Testis (tissue), 3 donors: ENCODE measurements around the gene PHTF1. TPM values are rescaled to one million over a fixed set of nuclear protein-coding genes. Genes with fewer than 3 reads are reported as not detected.

Source experiments
- DNase-seq: peaks from one replicate; pipeline ENCODE4 v3.0.0-alpha.2; 2019
- H3K27ac ChIP-seq, 2 donors: fragments of 200-600 bp; sonication (generic); one replicate each; pipeline ENCODE4 v1.5.1; 2019
- H3K27me3 ChIP-seq: fragments of 200-600 bp; sonication (generic); one replicate; pipeline ENCODE4 v1.5.1; 2019
- H3K36me3 ChIP-seq: fragments of 200-600 bp; sonication (generic); one replicate; pipeline ENCODE4 v1.5.1; 2017; ENCODE audit warnings: low read depth; ENCODE audit errors: missing control alignments
- H3K4me1 ChIP-seq: fragments of 200-600 bp; sonication (generic); one replicate; pipeline ENCODE4 v1.5.1; 2019
- H3K4me3 ChIP-seq, 2 donors: fragments of 200-600 bp; sonication (generic); one replicate each; pipeline ENCODE4 v1.5.1; 2017 to 2019
- H3K9me3 ChIP-seq: fragments of 200-600 bp; sonication (generic); one replicate; pipeline ENCODE4 v1.5.1; 2017
- POLR2A ChIP-seq: fragments of 450-650 bp; IDR thresholded peaks from one replicate; pipeline ENCODE4 v1.6.1; 2017; ENCODE audit warnings: antibody characterized with exemption, mild to moderate bottlenecking, moderate library complexity
- WGBS, 2 donors: methylation state at CpG; one replicate each; pipeline ENCODE4 v1.1.5; 2018; 5-methylcytosine and 5-hydroxymethylcytosine counted together
- intact Hi-C: fragments of 100-400 bp; cut with DNase I; formaldehyde crosslinking; loops from one replicate; pipeline ENCODE4 v1.15.1; 2023; ENCODE audit warnings: low total_unique reads
- polyA plus RNA-seq: library from polyadenylated mRNA; stranded (reverse); fragments of 350-450 nt; fragmentation: Illumina TruSeq; extraction: RNeasy Lipid Tissue Mini Kit (QIAGEN cat#74804); gene quantifications from one replicate; pipeline ENCODE4 v1.2.3, GENCODE V29; 2014; ENCODE audit warnings: low read depth, low replicate concordance; ENCODE audit not compliant: insufficient read depth
- total RNA-seq, 2 donors: library from RNA; depleted of rRNA; stranded (reverse); fragments of >200 nt; gene quantifications; one replicate each; pipeline ENCODE4 v1.2.3, GENCODE V29; 2016
- TF ChIP-seq, protein P1 (sequence below), 3 experiments: fragments of 450-650 bp in 2 of 3; fragments of 200-600 bp in 1 of 3; sonication (generic) in 1 of 3; IDR thresholded peaks; one replicate each; pipeline ENCODE4 v1.5.1; 2016 to 2019; ENCODE audit warnings: antibody characterized with exemption in 3 of 3, mild to moderate bottlenecking in 2 of 3, moderate library complexity in 1 of 3

The PHTF1 gene
- total and polyA plus RNA-seq, 3 donors from 2014 or later, result 29.2 to 61.7 (median 46.4) TPM

DNA sequence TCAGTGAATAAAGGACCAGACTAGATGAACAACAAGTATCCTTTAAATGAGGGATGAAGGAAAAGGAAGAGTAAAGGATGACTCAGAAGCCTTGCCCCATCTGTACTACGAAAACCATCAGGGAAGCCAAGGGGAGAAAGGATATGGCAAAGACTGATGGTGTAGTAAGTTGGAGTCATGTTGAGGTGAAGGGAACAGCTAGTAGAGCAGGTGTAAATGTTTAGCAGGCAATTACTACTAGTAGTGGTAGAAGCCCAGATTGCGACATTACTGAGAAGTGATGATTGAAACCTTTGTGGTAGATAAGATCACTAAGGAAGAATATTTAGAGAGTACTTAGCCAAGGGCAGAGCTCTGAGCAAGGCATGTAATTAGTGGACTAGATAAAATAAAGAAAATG lies 84.0 kb downstream of the PHTF1 start:
- Histone ChIP-seq H3K9me3 (no peaks in the 10 kb centered on the region), H3K27me3 (no peaks in the 10 kb centered on the region), H3K27ac (no peak overlapping the region), H3K4me3 (no peak overlapping the region), H3K4me1 (no peaks in the 10 kb centered on the region), H3K36me3 (no peaks in the 10 kb centered on the region)
- TF ChIP-seq, protein P1, sequence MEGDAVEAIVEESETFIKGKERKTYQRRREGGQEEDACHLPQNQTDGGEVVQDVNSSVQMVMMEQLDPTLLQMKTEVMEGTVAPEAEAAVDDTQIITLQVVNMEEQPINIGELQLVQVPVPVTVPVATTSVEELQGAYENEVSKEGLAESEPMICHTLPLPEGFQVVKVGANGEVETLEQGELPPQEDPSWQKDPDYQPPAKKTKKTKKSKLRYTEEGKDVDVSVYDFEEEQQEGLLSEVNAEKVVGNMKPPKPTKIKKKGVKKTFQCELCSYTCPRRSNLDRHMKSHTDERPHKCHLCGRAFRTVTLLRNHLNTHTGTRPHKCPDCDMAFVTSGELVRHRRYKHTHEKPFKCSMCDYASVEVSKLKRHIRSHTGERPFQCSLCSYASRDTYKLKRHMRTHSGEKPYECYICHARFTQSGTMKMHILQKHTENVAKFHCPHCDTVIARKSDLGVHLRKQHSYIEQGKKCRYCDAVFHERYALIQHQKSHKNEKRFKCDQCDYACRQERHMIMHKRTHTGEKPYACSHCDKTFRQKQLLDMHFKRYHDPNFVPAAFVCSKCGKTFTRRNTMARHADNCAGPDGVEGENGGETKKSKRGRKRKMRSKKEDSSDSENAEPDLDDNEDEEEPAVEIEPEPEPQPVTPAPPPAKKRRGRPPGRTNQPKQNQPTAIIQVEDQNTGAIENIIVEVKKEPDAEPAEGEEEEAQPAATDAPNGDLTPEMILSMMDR (IDR thresholded peaks at IDR 0.05), result no peak
- TF ChIP-seq POLR2A, result no peak
- DNase-seq, result no peak
- 82 to 93% methylated on average over 2 of the region's 2 CpGs for WGBS, 2 donors
- intact Hi-C loops, result loop anchor here (5.0 kb wide), 1 partner anchor 538 kb away; no protein-coding TSS in a partner anchor

DNA sequence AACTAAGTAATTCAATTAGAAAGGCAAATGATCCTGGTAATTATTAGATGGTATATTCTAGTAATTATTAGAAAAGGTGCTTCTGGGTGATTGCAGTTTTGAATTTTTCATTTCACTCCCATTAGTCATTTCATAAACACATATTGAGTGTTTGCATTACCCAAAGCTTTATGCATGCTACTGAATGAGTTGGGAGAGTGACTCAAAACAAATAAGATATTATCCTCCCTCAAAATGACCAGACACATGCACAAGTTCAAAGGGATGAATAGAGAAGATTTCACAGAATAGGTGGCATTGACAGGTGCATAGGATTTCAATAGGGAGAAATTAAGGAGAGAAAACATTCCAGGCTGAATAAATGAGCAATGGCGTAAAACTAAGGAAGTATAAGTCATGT lies 84.7 kb downstream of the PHTF1 start:
- Histone ChIP-seq H3K4me1 (no peaks in the 10 kb centered on the region), H3K27me3 (no peaks in the 10 kb centered on the region), H3K36me3 (no peaks in the 10 kb centered on the region), H3K27ac (no peak overlapping the region), H3K4me3 (no peak overlapping the region), H3K9me3 (no peaks in the 10 kb centered on the region)
- intact Hi-C loops, result no loop called here
- WGBS, 2 donors, result 84 to 96% methylated on average over 1 of the region's 1 CpG
- DNase-seq, result no peak
- TF ChIP-seq, protein P1 (IDR thresholded peaks at IDR 0.05), result no peak
- TF ChIP-seq POLR2A, result no peak

DNA sequence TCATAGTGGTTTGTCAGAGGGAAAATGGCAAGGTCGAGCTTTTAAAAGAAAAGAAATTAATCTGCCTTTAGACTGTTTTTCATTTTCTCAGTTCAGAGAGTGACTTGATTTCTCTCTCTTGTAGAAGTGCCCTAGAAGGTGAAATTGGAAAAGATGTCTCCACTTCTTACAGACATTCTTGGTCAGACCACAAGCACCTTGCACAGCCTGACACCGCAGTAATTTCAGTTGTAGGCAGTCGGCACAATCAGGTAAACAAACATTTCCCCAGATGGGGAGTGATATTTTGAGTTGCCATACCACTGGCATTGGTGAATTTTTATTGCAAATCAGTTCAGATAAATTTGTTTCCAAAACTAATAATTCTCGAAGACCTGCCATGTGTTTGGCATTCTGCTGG lies 86.8 kb downstream of the PHTF1 start:
- no peak overlapping the region for H3K27ac ChIP-seq
- no peaks in the 10 kb centered on the region for H3K4me1 ChIP-seq
- TF ChIP-seq, protein P1 (IDR thresholded peaks at IDR 0.05), result no peak
- H3K27me3 ChIP-seq, result no peaks in the 10 kb centered on the region
- H3K36me3 ChIP-seq, result no peaks in the 10 kb centered on the region
- H3K9me3 ChIP-seq, result no peaks in the 10 kb centered on the region
- WGBS, 2 donors, result 88 to 92% methylated on average over 4 of the region's 4 CpGs
- H3K4me3 ChIP-seq, result no peak overlapping the region
- DNase-seq, result no peak
- intact Hi-C loops, result no loop called here

DNA sequence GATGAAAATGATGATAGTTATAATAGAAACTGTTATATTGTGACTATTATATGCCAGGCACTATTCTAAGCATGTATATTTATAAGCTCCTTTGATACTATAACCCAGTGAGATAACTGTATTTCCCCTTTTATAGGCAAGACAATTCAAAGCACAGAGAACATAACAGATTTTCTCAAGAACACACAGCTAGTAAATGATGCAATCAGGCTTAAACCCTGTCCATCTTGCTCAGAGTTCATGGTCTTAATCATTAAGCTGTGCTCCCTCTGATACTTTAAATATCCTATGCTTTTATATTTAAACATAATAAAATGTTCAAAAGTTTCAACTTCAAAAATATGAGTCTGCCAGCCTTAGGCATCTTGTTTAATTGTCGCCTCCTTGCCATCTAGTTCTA lies 88.6 kb downstream of the PHTF1 start:
- no peaks in the 10 kb centered on the region for H3K27me3 ChIP-seq
- no peak for DNase-seq

DNA sequence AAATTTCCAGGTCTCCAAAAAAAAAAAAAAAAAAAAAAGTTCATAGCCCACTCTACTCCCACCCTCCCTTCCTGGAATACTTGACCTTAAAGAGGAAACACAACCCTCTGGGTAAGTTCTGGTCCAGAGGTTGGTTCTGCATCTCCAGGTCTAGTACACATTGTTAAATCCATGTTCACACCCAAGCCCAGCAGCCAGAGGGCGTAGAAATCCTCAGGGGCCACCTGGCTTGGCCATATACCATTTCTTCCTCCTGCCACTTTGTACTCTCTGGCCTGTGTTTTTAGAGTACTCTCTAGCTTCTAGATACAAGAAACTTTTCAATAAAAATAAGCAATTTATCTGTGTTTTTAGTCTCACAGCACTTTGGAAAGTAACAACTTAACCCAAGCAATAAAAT lies 89.3 kb downstream of the PHTF1 start:
- no peaks in the 10 kb centered on the region for H3K27me3 ChIP-seq
- H3K4me1 ChIP-seq, result no peaks in the 10 kb centered on the region
- TF ChIP-seq, protein P1 (IDR thresholded peaks at IDR 0.05), result no peak
- TF ChIP-seq POLR2A, result no peak
- no peaks in the 10 kb centered on the region for H3K9me3 ChIP-seq
- no peaks in the 10 kb centered on the region for H3K36me3 ChIP-seq
- 92 to 100% methylated on average over 1 of the region's 1 CpG for WGBS, 2 donors
- H3K27ac ChIP-seq, result no peak overlapping the region
- H3K4me3 ChIP-seq, result no peak overlapping the region
- DNase-seq, result no peak
- intact Hi-C loops, result no loop called here

More for the DNA sequence above, 88.6 kb downstream of the PHTF1 start:
- H3K4me3 ChIP-seq, result no peak overlapping the region
- 91 to 95% methylated on average over 1 of the region's 1 CpG for WGBS, 2 donors
- TF ChIP-seq, protein P1 (IDR thresholded peaks at IDR 0.05), result no peak
- no peak for TF ChIP-seq POLR2A
- intact Hi-C loops, result no loop called here
- H3K27ac ChIP-seq, result no peak overlapping the region
- H3K4me1 ChIP-seq, result no peaks in the 10 kb centered on the region
- H3K9me3 ChIP-seq, result no peaks in the 10 kb centered on the region
- no peaks in the 10 kb centered on the region for H3K36me3 ChIP-seq
